Measurements from ENCODE around the gene TMEM11.

- no peak for TF ChIP-seq CTCF (conservative IDR thresholded peaks at IDR 0.05; ENCODE audit: low read depth, low read length)
- no peak for TF ChIP-seq EZH2 (IDR thresholded peaks at IDR 0.05; ENCODE audit: borderline replicate concordance, low read depth, low read length, poor library complexity, severe bottlenecking)
Observed at GRCh38 chr17:21228845-21229244, 14.9 kb upstream of the TMEM11 start.
